Measurements from ENCODE around the gene TSPAN31. TPM values are rescaled to one million over a fixed set of nuclear protein-coding genes. Genes with fewer than 3 reads are reported as not detected.

The TSPAN31 gene
- total and polyA plus RNA-seq, 7 donors, result 12.0 to 85.8 (median 43.2) TPM

GRCh38 chr12:57765003-57765697 lies 20.3 kb downstream of the TSPAN31 start:
- intact Hi-C loops (cut with DNase I), result no loop called here
- Histone ChIP-seq H3K27ac (no peak overlapping the region), H3K9me3 (no peaks in the 10 kb centered on the region), H3K4me3 (peak overlapping the region in 3 of 4 donors; percentile 20 to 38 (median 33)), H3K4me1 (peaks cover 0 to 30% (median 26%) of the 10 kb centered on the region in 4 donors), H3K27me3 (peaks cover 36 to 57% (median 47%) of the 10 kb centered on the region in 3 donors), H3K36me3 (peaks cover 0 to 12% (median 0%) of the 10 kb centered on the region in 4 donors)
- no peak for DNase-seq
- WGBS, 2 donors, result 1% methylated on average over 60 of the region's 60 CpGs
- TF ChIP-seq CTCF (IDR thresholded peaks at IDR 0.05) (no peak), EP300 (IDR thresholded peaks at IDR 0.05) (no peak), POLR2A (IDR thresholded peaks at IDR 0.05) (no peak), POLR2AphosphoS5 (IDR thresholded peaks at IDR 0.05) (no peak)

- intact Hi-C loops (cut with DNase I), result no loop called here
- H3K27me3 ChIP-seq, result peaks cover 36 to 57% (median 47%) of the 10 kb centered on the region in 3 donors
- H3K4me1 ChIP-seq, result peaks cover 0 to 32% (median 27%) of the 10 kb centered on the region in 4 donors
- TF ChIP-seq POLR2A (IDR thresholded peaks at IDR 0.05) (no peak), CTCF (IDR thresholded peaks at IDR 0.05) (no peak), EP300 (IDR thresholded peaks at IDR 0.05) (no peak), POLR2AphosphoS5 (IDR thresholded peaks at IDR 0.05) (no peak)
- peak overlapping the region in 3 of 4 donors; percentile 16 to 38 (median 33) for H3K4me3 ChIP-seq
- H3K27ac ChIP-seq, result no peak overlapping the region
- H3K9me3 ChIP-seq, result no peaks in the 10 kb centered on the region
- WGBS, 2 donors, result 2 to 4% methylated on average over 40 of the region's 40 CpGs
- no peak for DNase-seq
- H3K36me3 ChIP-seq, result peaks cover 0 to 17% (median 0%) of the 10 kb centered on the region in 4 donors
These were observed 21.0 kb downstream of the TSPAN31 start for GRCh38 chr12:57765698-57766463.

GRCh38 chr12:57766464-57767304 lies 21.8 kb downstream of the TSPAN31 start, which contains the start of gene CYP27B1:
Gene CYP27B1 (minus strand): TSS chr12:57767078. CDS start chr12:57767041, 37 bp downstream.
- H3K36me3 ChIP-seq, result peaks cover 0 to 17% (median 0%) of the 10 kb centered on the region in 4 donors
- no peak within 1 kb of the TSS for H3K27ac ChIP-seq
- H3K4me1 ChIP-seq, result peaks cover 0 to 40% (median 35%) of the 10 kb centered on the region in 4 donors
- H3K27me3 ChIP-seq, result peaks cover 35 to 52% (median 47%) of the 10 kb centered on the region in 3 donors
- no peak for DNase-seq
- TF ChIP-seq CTCF (IDR thresholded peaks at IDR 0.05) (no peak), POLR2A (IDR thresholded peaks at IDR 0.05) (no peak), POLR2AphosphoS5 (IDR thresholded peaks at IDR 0.05) (no peak), EP300 (IDR thresholded peaks at IDR 0.05) (no peak)
- H3K9me3 ChIP-seq, result no peaks in the 10 kb centered on the region
- 6 to 8% methylated on average over 38 of the region's 38 CpGs for WGBS, 2 donors
- H3K4me3 ChIP-seq, result peak within 1 kb of the TSS in 3 of 4 donors; percentile 16 to 38 (median 33)
- intact Hi-C loops (cut with DNase I), result no loop called here

- Histone ChIP-seq H3K36me3 (peaks cover 0 to 17% (median 0%) of the 10 kb centered on the region in 4 donors), H3K27ac (no peak overlapping the region), H3K4me1 (peaks cover 0 to 41% (median 36%) of the 10 kb centered on the region in 4 donors), H3K9me3 (no peaks in the 10 kb centered on the region), H3K27me3 (peaks cover 29 to 46% (median 44%) of the 10 kb centered on the region in 3 donors), H3K4me3 (no peak overlapping the region)
- TF ChIP-seq POLR2A (IDR thresholded peaks at IDR 0.05) (no peak), EP300 (IDR thresholded peaks at IDR 0.05) (no peak), CTCF (IDR thresholded peaks at IDR 0.05) (no peak), POLR2AphosphoS5 (IDR thresholded peaks at IDR 0.05) (no peak)
- no peak for DNase-seq
- intact Hi-C loops (cut with DNase I), result no loop called here
These were observed 22.5 kb downstream of the TSPAN31 start for GRCh38 chr12:57767305-57767698.

Data from sigmoid colon (tissue), 7 donors.